ENCODE data around the gene YY1. TPM values are rescaled to one million over a fixed set of nuclear protein-coding genes. Genes with fewer than 3 reads are reported as not detected.
A peak's percentile ranks its signal among the peaks of the same experiment; 100 is the strongest.

The YY1 gene
- total and polyA plus RNA-seq, 2 of the 4 experiments (the other 2 are of a cell fraction) = 21.7 to 29.9 TPM

GRCh38 chr14:100213956-100214769 is 24.8 kb upstream of the YY1 start:
- POLR2A ChIA-PET (ENCODE audit: unreplicated experiment) = no interaction called here
- Histone ChIP-seq H3K56ac (ENCODE audit: extremely low read depth, insufficient read depth, low read length) (peak overlapping the region; percentile 30; the same call in 1 of the 2 replicates), H3K79me1 (ENCODE audit: low read depth in 1 of 2, low read length in 2 of 2) (peaks cover 0 to 18% of the 10 kb centered on the region in 2 experiments; a peak in 3 of 4 replicates), H3K4me3 (ENCODE audit: insufficient read depth, low read depth, low read length) (peak overlapping the region; percentile 95), H2AK9ac (replicated peaks; ENCODE audit: low read depth, low read length, poor library complexity) (peak overlapping the region; percentile 95), H4K91ac (ENCODE audit: insufficient read depth, low read depth, low read length) (peak overlapping the region; percentile 82), H2BK5ac (ENCODE audit: low read depth, low read length, poor library complexity, severe bottlenecking) (no peak overlapping the region), H3K9ac (ENCODE audit: low read depth, low read length) (peak overlapping the region; percentile 78), H2AK5ac (ENCODE audit: low read depth, low read length) (peak overlapping the region; percentile 35; the same call in 1 of the 2 replicates), H3K18ac (ENCODE audit: low read depth, low read length) (peak overlapping the region; percentile 87; the same call in 1 of the 2 replicates), H4K8ac (ENCODE audit: low read depth in 2 of 2, low read length in 2 of 2) (peak overlapping the region; percentile 73 to 82), H2BK15ac (ENCODE audit: low read depth, low read length) (no peak overlapping the region), H2AFZ (replicated peaks; ENCODE audit: low read length, poor library complexity) (peak overlapping the region; percentile 96), H3K27me3 (ENCODE audit: control insufficient read depth, insufficient read depth, low read length) (no peaks in the 10 kb centered on the region), H3K14ac (replicated peaks; ENCODE audit: low read depth, low read length) (peak overlapping the region; percentile 84), H2BK20ac (ENCODE audit: low read depth, low read length) (no peak overlapping the region), H3K23ac (ENCODE audit: low read depth, low read length) (peak overlapping the region; percentile 56; the same call in 1 of the 2 replicates), H3K9me1 (ENCODE audit: insufficient read depth, low read length) (no peaks in the 10 kb centered on the region; the same call in 1 of the 2 replicates), H3K36me3 (ENCODE audit: control insufficient read depth, insufficient read depth, low read length) (no peaks in the 10 kb centered on the region), H3K4me1 (ENCODE audit: control insufficient read depth, insufficient read depth, low read length) (peaks cover 7% of the 10 kb centered on the region), H3K4me2 (ENCODE audit: low read depth, low read length) (peak overlapping the region; percentile 97), H3K27ac (ENCODE audit: insufficient read depth, low read length) (peak overlapping the region; percentile 83), H3K9me3 (ENCODE audit: control insufficient read depth, insufficient read depth, low read length) (no peaks in the 10 kb centered on the region), H2BK120ac (ENCODE audit: low read depth, low read length) (peak overlapping the region; percentile 33; the same call in 1 of the 2 replicates), H3K4ac (ENCODE audit: low read depth, low read length) (peak overlapping the region; percentile 66), H4K5ac (ENCODE audit: low read depth, low read length) (peak overlapping the region; percentile 95), H4K20me1 (ENCODE audit: insufficient read depth, low read length) (no peaks in the 10 kb centered on the region)
- no TSS peak for BruUV-seq (replicated peaks)
- intact Hi-C loops (cut with micrococcal nuclease) = no loop called here
- TF ChIP-seq, protein P1, sequence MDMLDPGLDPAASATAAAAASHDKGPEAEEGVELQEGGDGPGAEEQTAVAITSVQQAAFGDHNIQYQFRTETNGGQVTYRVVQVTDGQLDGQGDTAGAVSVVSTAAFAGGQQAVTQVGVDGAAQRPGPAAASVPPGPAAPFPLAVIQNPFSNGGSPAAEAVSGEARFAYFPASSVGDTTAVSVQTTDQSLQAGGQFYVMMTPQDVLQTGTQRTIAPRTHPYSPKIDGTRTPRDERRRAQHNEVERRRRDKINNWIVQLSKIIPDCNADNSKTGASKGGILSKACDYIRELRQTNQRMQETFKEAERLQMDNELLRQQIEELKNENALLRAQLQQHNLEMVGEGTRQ (IDR thresholded peaks at IDR 0.05; ENCODE audit: low read depth, low read length) = peak; percentile 13; the same call in 1 of the 2 replicates
- TF ChIP-seq CHD1 (IDR thresholded peaks at IDR 0.05; ENCODE audit: low read depth, low read length) (no peak), POLR2A (IDR thresholded peaks at IDR 0.05; ENCODE audit: low read depth, low read length) (peak; percentile 64)
- in situ Hi-C loops (cut with MboI; ENCODE audit: low sequenced_read_pairs) = no loop called here
- 2% methylated on average over 23 of the region's 90 CpGs; no CpG with 5 or more reads in 1 of the 2 experiments for WGBS, 2 experiments (ENCODE audit: extremely low coverage in 2 of 2, insufficient read length in 1 of 2)
- CTCF ChIA-PET = interaction anchor here (0.8 to 1.1 kb wide), 2 partner anchors 19 to 23 kb away, joined by 3 read pairs; no protein-coding TSS in a partner anchor
- peak; percentile 37 for DNase-seq
- dilution Hi-C loops (cut with HindIII; ENCODE audit: low sequenced_read_pairs, unreplicated experiment) = no loop called here
- ATAC-seq (ENCODE audit: low read depth) = peak; percentile 96
